ENCODE results near the gene ADAM23.

The ADAM23 gene

DNA sequence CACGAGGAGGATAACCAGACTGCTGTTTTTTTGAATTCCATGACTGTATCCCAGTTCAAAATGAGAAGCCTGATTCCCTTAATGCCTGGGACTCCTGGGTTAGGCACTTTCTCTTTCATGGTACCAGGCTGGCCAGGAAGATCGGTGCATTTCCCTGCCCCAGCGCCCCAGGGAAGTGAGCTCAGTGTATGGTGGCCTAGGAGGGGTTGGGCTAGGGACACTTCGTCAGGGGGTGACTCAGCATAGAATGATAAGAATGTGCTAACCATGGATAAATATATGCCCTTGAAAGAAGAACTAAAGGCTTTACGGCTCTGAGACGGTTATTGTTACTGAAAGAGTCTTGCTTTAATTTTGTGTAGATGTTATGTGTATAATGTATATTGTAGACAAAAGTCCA, 171.5 kb downstream of the ADAM23 start:
- no peaks in the 10 kb centered on the region for H3K4me1 ChIP-seq (ENCODE audit: control insufficient read depth in 5 of 5, insufficient read depth in 5 of 5, low read length in 5 of 5)
- no peaks in the 10 kb centered on the region for H3K9me3 ChIP-seq (ENCODE audit: control insufficient read depth in 5 of 5, low read length in 5 of 5)
- no peak overlapping the region for H3K27ac ChIP-seq (ENCODE audit: low read depth, low read length)
- H3K9ac ChIP-seq (ENCODE audit: low read length in 5 of 5), result no peak overlapping the region
- no peaks in the 10 kb centered on the region for H3K27me3 ChIP-seq (ENCODE audit: control insufficient read depth in 5 of 5, insufficient read depth in 4 of 5, low read length in 5 of 5)
- H3K4me3 ChIP-seq (ENCODE audit: low read depth in 1 of 5, low read length in 5 of 5), result no peak overlapping the region
- no peaks in the 10 kb centered on the region for H3K36me3 ChIP-seq (ENCODE audit: control insufficient read depth in 5 of 5, insufficient read depth in 5 of 5, low read length in 5 of 5)

DNA sequence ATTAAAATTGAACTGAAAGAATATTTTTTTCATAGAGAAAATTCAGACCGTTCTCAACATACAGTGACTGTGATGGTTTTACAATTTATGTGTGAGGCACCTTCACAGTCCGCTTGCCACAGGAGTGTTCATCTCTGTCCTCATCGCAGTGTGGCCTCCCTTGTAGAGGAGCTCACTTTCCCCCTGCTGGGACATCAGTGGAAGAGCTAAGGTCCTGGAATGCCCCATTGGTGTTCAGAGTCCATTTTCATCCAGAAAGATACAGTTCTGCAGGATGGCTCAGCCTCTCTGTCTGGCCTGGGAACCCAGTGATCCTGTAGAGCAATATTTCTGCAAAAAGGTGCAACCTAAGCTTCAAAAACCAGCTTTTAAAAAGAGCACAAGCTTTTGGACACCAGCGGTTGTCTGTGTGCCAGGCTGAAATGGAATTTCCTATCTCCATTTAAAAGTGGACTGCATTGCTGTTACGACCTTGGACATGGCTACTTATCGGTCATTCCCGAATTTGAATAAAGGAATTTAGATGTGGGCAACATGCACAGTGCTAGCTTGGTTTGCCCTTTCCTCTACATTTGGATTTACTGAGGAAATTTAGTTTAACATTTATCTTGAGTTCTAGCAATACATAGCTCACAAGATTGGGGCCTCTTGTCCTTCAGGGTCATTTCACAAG, 172.2 kb downstream of the ADAM23 start:
- Histone ChIP-seq H3K27me3 (ENCODE audit: control insufficient read depth in 5 of 5, insufficient read depth in 4 of 5, low read length in 5 of 5) (no peaks in the 10 kb centered on the region), H3K4me3 (ENCODE audit: low read depth in 1 of 5, low read length in 5 of 5) (no peak overlapping the region), H3K9ac (ENCODE audit: low read length in 5 of 5) (no peak overlapping the region), H3K27ac (ENCODE audit: low read depth, low read length) (no peak overlapping the region), H3K4me1 (ENCODE audit: control insufficient read depth in 5 of 5, insufficient read depth in 5 of 5, low read length in 5 of 5) (no peaks in the 10 kb centered on the region), H3K36me3 (ENCODE audit: control insufficient read depth in 5 of 5, insufficient read depth in 5 of 5, low read length in 5 of 5) (no peaks in the 10 kb centered on the region), H3K9me3 (ENCODE audit: control insufficient read depth in 5 of 5, low read length in 5 of 5) (no peaks in the 10 kb centered on the region)

DNA sequence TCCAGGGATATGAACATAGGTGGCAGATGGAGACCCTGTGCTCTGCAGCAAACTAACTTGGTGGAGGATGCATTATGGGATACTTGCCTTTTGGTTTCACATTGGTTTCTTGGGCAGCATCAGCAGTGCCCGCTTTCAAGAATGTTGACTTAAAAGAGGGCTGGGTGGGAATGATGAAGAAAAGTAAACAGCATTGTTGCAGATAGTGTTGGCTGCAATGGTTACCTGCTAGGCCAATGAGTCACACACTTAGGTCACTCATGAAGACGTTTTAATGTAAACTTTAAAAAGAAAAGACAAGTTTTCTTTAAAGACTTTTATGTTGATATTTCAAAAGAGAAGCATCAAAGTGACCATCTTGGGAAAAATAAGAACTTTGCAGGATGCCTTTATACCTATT, 172.8 kb downstream of the ADAM23 start:
- no peaks in the 10 kb centered on the region for H3K36me3 ChIP-seq (ENCODE audit: control insufficient read depth in 5 of 5, insufficient read depth in 5 of 5, low read length in 5 of 5)
- no peaks in the 10 kb centered on the region for H3K9me3 ChIP-seq (ENCODE audit: control insufficient read depth in 5 of 5, low read length in 5 of 5)
- H3K9ac ChIP-seq (ENCODE audit: low read length in 5 of 5), result no peak overlapping the region
- H3K27ac ChIP-seq (ENCODE audit: low read depth, low read length), result no peak overlapping the region
- H3K27me3 ChIP-seq (ENCODE audit: control insufficient read depth in 5 of 5, insufficient read depth in 4 of 5, low read length in 5 of 5), result no peaks in the 10 kb centered on the region
- no peaks in the 10 kb centered on the region for H3K4me1 ChIP-seq (ENCODE audit: control insufficient read depth in 5 of 5, insufficient read depth in 5 of 5, low read length in 5 of 5)
- no peak overlapping the region for H3K4me3 ChIP-seq (ENCODE audit: low read depth in 1 of 5, low read length in 5 of 5)

DNA sequence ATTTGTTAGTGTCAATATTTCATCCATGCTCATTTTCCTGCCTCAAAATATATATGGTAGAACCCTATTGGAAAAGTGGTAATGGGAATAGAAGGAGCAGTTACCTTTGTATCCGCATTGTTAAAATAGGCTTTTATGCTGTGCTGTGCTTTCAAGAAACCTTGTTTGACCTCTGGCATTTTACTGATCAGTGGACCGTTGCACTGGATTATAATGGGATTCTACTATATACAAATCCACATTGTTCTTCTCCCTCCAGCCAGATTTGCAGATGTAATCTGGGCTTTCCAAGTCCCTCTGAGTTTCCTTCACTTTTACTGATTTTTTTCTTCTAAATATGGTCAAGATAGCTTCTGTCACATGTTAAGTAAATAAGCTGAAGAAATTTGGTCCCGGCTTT, 175.7 kb downstream of the ADAM23 start:
- no peaks in the 10 kb centered on the region for H3K9me3 ChIP-seq (ENCODE audit: control insufficient read depth in 5 of 5, low read length in 5 of 5)
- no peak overlapping the region for H3K9ac ChIP-seq (ENCODE audit: low read length in 5 of 5)
- no peaks in the 10 kb centered on the region for H3K4me1 ChIP-seq (ENCODE audit: control insufficient read depth in 5 of 5, insufficient read depth in 5 of 5, low read length in 5 of 5)
- H3K4me3 ChIP-seq (ENCODE audit: low read depth in 1 of 5, low read length in 5 of 5), result no peak overlapping the region
- H3K27me3 ChIP-seq (ENCODE audit: control insufficient read depth in 5 of 5, insufficient read depth in 4 of 5, low read length in 5 of 5), result no peaks in the 10 kb centered on the region
- no peak overlapping the region for H3K27ac ChIP-seq (ENCODE audit: low read depth, low read length)
- no peaks in the 10 kb centered on the region for H3K36me3 ChIP-seq (ENCODE audit: control insufficient read depth in 5 of 5, insufficient read depth in 5 of 5, low read length in 5 of 5)

DNA sequence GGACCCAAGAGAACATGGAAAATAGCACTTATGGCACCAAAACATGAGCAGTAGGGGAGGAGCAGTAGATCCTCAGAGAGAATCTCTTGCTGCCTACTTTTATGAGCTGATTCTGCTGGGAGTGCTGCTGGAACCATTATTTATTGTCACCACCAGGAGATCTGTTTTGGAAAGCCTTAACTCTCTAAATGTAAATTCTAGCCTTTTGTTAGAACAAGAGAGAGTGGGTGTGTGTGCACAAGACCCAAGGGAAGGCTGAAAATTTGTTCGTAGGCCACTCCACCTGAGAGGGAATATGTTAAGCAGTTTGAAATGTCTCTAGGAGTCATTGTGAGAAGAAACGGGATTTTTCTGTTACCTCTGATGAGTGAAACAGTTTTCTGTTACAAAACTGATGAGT, 182.8 kb downstream of the ADAM23 start:
- Histone ChIP-seq H3K27ac (ENCODE audit: low read depth, low read length) (no peak overlapping the region), H3K4me1 (ENCODE audit: control insufficient read depth in 5 of 5, insufficient read depth in 5 of 5, low read length in 5 of 5) (no peaks in the 10 kb centered on the region), H3K9ac (ENCODE audit: low read length in 5 of 5) (no peak overlapping the region), H3K4me3 (ENCODE audit: low read depth in 1 of 5, low read length in 5 of 5) (no peak overlapping the region), H3K36me3 (ENCODE audit: control insufficient read depth in 5 of 5, insufficient read depth in 5 of 5, low read length in 5 of 5) (no peaks in the 10 kb centered on the region), H3K27me3 (ENCODE audit: control insufficient read depth in 5 of 5, insufficient read depth in 4 of 5, low read length in 5 of 5) (peaks cover 0 to 3% (median 0%) of the 10 kb centered on the region in 5 donors), H3K9me3 (ENCODE audit: control insufficient read depth in 5 of 5, low read length in 5 of 5) (no peaks in the 10 kb centered on the region)

DNA sequence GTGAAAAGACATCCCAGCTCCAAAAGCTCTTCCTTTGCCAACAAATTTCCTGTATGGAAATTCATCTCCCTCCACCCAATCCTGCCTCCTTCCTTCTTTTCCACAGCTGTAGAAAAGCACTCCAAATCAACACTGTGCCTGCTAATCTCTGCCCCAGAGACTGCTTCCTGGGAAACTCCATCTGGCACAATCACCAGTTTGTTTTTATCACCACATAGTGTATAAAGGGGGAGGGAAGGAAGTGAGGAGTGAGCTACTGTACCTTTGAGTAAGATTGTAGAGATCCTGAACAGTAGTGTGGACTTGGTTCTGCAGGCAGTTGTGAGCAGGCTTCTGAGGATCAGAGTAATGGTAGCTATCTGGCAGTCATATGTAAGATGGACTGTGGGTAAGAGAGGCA, 184.3 kb downstream of the ADAM23 start:
- Histone ChIP-seq H3K4me3 (ENCODE audit: low read depth in 1 of 5, low read length in 5 of 5) (no peak overlapping the region), H3K9me3 (ENCODE audit: control insufficient read depth in 5 of 5, low read length in 5 of 5) (no peaks in the 10 kb centered on the region), H3K9ac (ENCODE audit: low read length in 5 of 5) (no peak overlapping the region), H3K36me3 (ENCODE audit: control insufficient read depth in 5 of 5, insufficient read depth in 5 of 5, low read length in 5 of 5) (no peaks in the 10 kb centered on the region), H3K27ac (ENCODE audit: low read depth, low read length) (no peak overlapping the region), H3K4me1 (ENCODE audit: control insufficient read depth in 5 of 5, insufficient read depth in 5 of 5, low read length in 5 of 5) (no peaks in the 10 kb centered on the region), H3K27me3 (ENCODE audit: control insufficient read depth in 5 of 5, insufficient read depth in 4 of 5, low read length in 5 of 5) (peaks cover 0 to 3% (median 0%) of the 10 kb centered on the region in 5 donors)

DNA sequence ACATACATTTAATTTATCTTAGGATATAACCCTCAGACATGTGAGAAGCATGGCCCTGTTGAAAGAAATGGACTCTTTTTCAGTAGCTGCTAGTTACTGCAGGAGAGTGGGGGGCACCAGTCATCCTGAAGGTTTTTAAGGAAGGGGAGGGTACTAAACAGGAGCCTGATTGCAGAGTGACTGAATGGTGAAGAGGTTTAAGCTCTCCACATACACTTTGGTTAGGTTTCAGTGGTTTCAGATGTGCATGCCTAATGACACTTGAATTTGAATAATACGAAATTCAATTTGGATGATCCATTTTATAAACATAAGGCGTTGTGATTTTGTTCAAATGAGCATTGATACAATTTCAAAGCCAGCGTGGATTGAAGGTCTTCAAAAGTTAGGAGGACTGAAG, 188.0 kb downstream of the ADAM23 start:
- H3K4me1 ChIP-seq (ENCODE audit: control insufficient read depth in 5 of 5, insufficient read depth in 5 of 5, low read length in 5 of 5), result no peaks in the 10 kb centered on the region
- H3K9ac ChIP-seq (ENCODE audit: low read length in 5 of 5), result no peak overlapping the region

DNA sequence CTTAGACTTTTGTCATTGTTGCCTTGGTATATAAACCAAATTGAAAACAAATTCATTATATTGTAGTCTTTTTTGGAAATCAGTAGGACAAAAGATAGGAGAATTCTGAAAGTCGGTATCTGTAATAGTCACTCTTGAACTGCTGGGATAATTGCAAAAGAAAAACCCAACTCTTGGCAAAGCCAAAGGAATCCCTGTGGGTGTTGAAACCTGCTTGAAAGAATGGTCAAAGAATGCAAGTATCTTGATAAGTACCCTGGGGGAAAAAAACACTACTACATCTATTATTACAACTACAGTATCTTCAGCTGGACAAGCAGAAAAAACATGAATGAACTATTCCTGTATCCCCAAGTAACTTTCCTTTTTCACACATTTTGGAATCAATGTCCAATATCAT, 191.7 kb downstream of the ADAM23 start:
- no peak overlapping the region for H3K27ac ChIP-seq (ENCODE audit: low read depth, low read length)
- H3K9ac ChIP-seq (ENCODE audit: low read length in 5 of 5), result no peak overlapping the region
- H3K27me3 ChIP-seq (ENCODE audit: control insufficient read depth in 5 of 5, insufficient read depth in 4 of 5, low read length in 5 of 5), result no peaks in the 10 kb centered on the region
- H3K9me3 ChIP-seq (ENCODE audit: control insufficient read depth in 5 of 5, low read length in 5 of 5), result no peaks in the 10 kb centered on the region
- H3K4me1 ChIP-seq (ENCODE audit: control insufficient read depth in 5 of 5, insufficient read depth in 5 of 5, low read length in 5 of 5), result no peaks in the 10 kb centered on the region
- no peak overlapping the region for H3K4me3 ChIP-seq (ENCODE audit: low read depth in 1 of 5, low read length in 5 of 5)
- no peaks in the 10 kb centered on the region for H3K36me3 ChIP-seq (ENCODE audit: control insufficient read depth in 5 of 5, insufficient read depth in 5 of 5, low read length in 5 of 5)

More for the DNA sequence above, 188.0 kb downstream of the ADAM23 start:
- Histone ChIP-seq H3K4me3 (ENCODE audit: low read depth in 1 of 5, low read length in 5 of 5) (no peak overlapping the region), H3K27ac (ENCODE audit: low read depth, low read length) (no peak overlapping the region), H3K27me3 (ENCODE audit: control insufficient read depth in 5 of 5, insufficient read depth in 4 of 5, low read length in 5 of 5) (peaks cover 0 to 2% (median 0%) of the 10 kb centered on the region in 5 donors), H3K36me3 (ENCODE audit: control insufficient read depth in 5 of 5, insufficient read depth in 5 of 5, low read length in 5 of 5) (no peaks in the 10 kb centered on the region), H3K9me3 (ENCODE audit: control insufficient read depth in 5 of 5, low read length in 5 of 5) (no peaks in the 10 kb centered on the region)

DNA sequence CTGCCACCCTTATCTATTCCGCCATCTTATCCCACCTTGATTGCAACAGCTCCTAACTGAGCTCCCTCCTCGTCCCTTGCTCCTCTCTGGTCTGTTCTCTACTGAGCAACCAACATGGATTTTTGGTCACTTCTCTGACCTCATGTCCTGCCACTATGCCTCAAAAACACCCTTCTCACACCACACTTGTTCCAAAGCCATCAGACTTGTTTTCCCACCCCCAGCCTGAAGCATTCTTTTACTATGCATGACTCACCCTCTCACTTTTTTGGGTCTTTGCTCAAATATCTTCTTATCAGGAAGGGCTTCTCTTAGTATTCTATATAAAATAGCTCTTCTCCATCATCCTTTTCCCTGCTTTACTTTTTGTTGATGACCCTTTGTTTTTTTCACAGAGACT, 196.3 kb downstream of the ADAM23 start:
- no peak overlapping the region for H3K9ac ChIP-seq (ENCODE audit: low read length in 5 of 5)
- peaks cover 0 to 2% (median 0%) of the 10 kb centered on the region in 5 donors for H3K9me3 ChIP-seq (ENCODE audit: control insufficient read depth in 5 of 5, low read length in 5 of 5)
- peaks cover 0 to 7% (median 0%) of the 10 kb centered on the region in 5 donors for H3K4me1 ChIP-seq (ENCODE audit: control insufficient read depth in 5 of 5, insufficient read depth in 5 of 5, low read length in 5 of 5)
- no peak overlapping the region for H3K4me3 ChIP-seq (ENCODE audit: low read depth in 1 of 5, low read length in 5 of 5)
- no peaks in the 10 kb centered on the region for H3K36me3 ChIP-seq (ENCODE audit: control insufficient read depth in 5 of 5, insufficient read depth in 5 of 5, low read length in 5 of 5)
- no peak overlapping the region for H3K27ac ChIP-seq (ENCODE audit: low read depth, low read length)
- peaks cover 15 to 18% (median 17%) of the 10 kb centered on the region in 5 donors for H3K27me3 ChIP-seq (ENCODE audit: control insufficient read depth in 5 of 5, insufficient read depth in 4 of 5, low read length in 5 of 5)

DNA sequence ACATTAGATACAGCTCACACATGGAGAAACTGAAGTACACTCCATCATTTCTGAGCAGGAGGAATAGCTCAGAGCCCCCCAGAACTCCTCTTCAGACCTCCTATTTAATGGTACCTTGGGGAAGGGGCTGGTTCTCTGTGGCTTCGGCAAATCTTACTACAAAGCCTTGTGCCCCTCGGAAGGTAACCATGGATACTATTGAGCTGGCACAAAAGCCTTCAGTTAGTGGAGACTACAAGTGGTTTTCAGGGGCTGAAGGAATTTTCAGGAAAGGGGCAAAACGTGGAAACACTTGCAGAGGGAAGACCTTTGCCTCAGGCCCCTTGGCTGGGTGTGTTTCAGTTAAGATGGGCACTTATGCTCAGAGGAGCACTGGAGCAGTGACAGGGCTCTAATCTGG, 197.9 kb downstream of the ADAM23 start:
- peaks cover 0 to 7% (median 0%) of the 10 kb centered on the region in 5 donors for H3K4me1 ChIP-seq (ENCODE audit: control insufficient read depth in 5 of 5, insufficient read depth in 5 of 5, low read length in 5 of 5)
- H3K4me3 ChIP-seq (ENCODE audit: low read depth in 1 of 5, low read length in 5 of 5), result no peak overlapping the region
- H3K9ac ChIP-seq (ENCODE audit: low read length in 5 of 5), result no peak overlapping the region
- no peaks in the 10 kb centered on the region for H3K36me3 ChIP-seq (ENCODE audit: control insufficient read depth in 5 of 5, insufficient read depth in 5 of 5, low read length in 5 of 5)
- peaks cover 15 to 18% (median 17%) of the 10 kb centered on the region in 5 donors for H3K27me3 ChIP-seq (ENCODE audit: control insufficient read depth in 5 of 5, insufficient read depth in 4 of 5, low read length in 5 of 5)
- H3K27ac ChIP-seq (ENCODE audit: low read depth, low read length), result no peak overlapping the region
- peaks cover 0 to 2% (median 0%) of the 10 kb centered on the region in 5 donors for H3K9me3 ChIP-seq (ENCODE audit: control insufficient read depth in 5 of 5, low read length in 5 of 5)
